HG03342 (cell line): ENCODE measurements around the gene RCOR1.
A peak's percentile ranks its signal among the peaks of the same experiment; 100 is the strongest.
"Not testable (repeated sequence)": the region's sequence is repeated elsewhere in the genome, so short reads cannot be mapped to it uniquely, and the experiment has no call there.

Experiments used
- ATAC-seq: cut with Tn5 transposase; IDR thresholded peaks from one replicate; pipeline ENCODE4 v1.9.1; 2021; ENCODE audit warnings: mild to moderate bottlenecking, moderate library complexity; ENCODE audit not compliant: unreplicated experiment

The RCOR1 gene

GRCh38 chr14:102739190-102739469 lies 146.7 kb downstream of the RCOR1 start:
- no peak for ATAC-seq

- no peak for ATAC-seq
Observed at GRCh38 chr14:102746634-102747438, 154.4 kb downstream of the RCOR1 start.

GRCh38 chr14:102748806-102749205 lies 156.4 kb downstream of the RCOR1 start:
- ATAC-seq, result no peak

- ATAC-seq, result no peak
Observed at GRCh38 chr14:102749393-102750305, 157.2 kb downstream of the RCOR1 start.

- ATAC-seq, result no peak
Observed at GRCh38 chr14:102750376-102750775, 157.9 kb downstream of the RCOR1 start.

- ATAC-seq, result no peak
Observed at GRCh38 chr14:102751088-102751487, 158.6 kb downstream of the RCOR1 start.

- no peak for ATAC-seq
Observed at GRCh38 chr14:102752239-102752847, 159.9 kb downstream of the RCOR1 start.

- no peak for ATAC-seq
Observed at GRCh38 chr14:102754370-102755262, 162.2 kb downstream of the RCOR1 start.

GRCh38 chr14:102757646-102758045 lies 165.2 kb downstream of the RCOR1 start:
- ATAC-seq, result no peak

GRCh38 chr14:102758087-102758486 lies 165.6 kb downstream of the RCOR1 start:
- no peak for ATAC-seq

GRCh38 chr14:102759456-102760187 lies 167.2 kb downstream of the RCOR1 start:
- ATAC-seq, result no peak

- no peak for ATAC-seq
Observed at GRCh38 chr14:102760496-102761193, 168.2 kb downstream of the RCOR1 start.

GRCh38 chr14:102761206-102761605 lies 168.8 kb downstream of the RCOR1 start:
- ATAC-seq, result no peak

- peak; percentile 53 for ATAC-seq
Observed at GRCh38 chr14:102764220-102764671, 171.8 kb downstream of the RCOR1 start.

GRCh38 chr14:102765770-102766169 lies 173.3 kb downstream of the RCOR1 start:
- ATAC-seq, result not testable (repeated sequence)

- ATAC-seq, result no peak
Observed at GRCh38 chr14:102768223-102769048, 176.0 kb downstream of the RCOR1 start.

GRCh38 chr14:102769049-102769327 lies 176.5 kb downstream of the RCOR1 start:
- ATAC-seq, result no peak
